ENCODE data around the gene MRPL49. TPM values are rescaled to one million over a fixed set of nuclear protein-coding genes. Genes with fewer than 3 reads are reported as not detected.

The MRPL49 gene
- total and polyA plus RNA-seq, 2 experiments from 2014 or later: 27.7 to 61.9 TPM

DNA sequence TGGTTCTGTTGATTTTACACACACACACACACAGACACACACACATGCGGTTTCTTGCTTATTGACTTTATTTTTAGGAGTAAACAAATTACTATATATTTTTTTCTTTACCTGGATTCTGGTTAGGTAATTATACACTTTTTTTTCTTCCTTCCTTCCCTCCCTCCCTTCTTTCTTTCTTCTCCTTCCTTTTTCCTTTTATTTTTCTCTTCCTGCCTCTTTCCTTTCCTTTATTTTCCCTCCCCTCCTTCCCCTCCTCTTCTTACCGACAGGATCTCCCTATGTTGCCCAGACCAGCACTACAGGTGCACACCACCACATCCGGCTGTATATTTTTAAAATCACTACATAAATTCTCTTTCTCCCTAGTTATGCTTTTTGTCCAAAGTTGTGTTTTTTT, 44.8 kb downstream of the MRPL49 start:
- Histone ChIP-seq H3K79me2 (replicated peaks; ENCODE audit: insufficient read depth) (no peaks in the 10 kb centered on the region), H3K4me2 (no peak overlapping the region), H3K27ac (ENCODE audit: low read depth) (no peak overlapping the region), H3K4me1 (ENCODE audit: insufficient read depth) (peaks cover 4% of the 10 kb centered on the region), H3F3A (replicated peaks; ENCODE audit: low read depth) (no peaks in the 10 kb centered on the region), H3K27me3 (ENCODE audit: insufficient read depth) (no peaks in the 10 kb centered on the region), H3K9me2 (ENCODE audit: insufficient read depth) (no peaks in the 10 kb centered on the region), H2AFZ (peak overlapping the region; percentile 100; the same call in 1 of the 2 replicates), H3K4me3 (no peak overlapping the region), H4K20me1 (replicated peaks; ENCODE audit: insufficient read depth) (no peaks in the 10 kb centered on the region), H3K36me3 (ENCODE audit: insufficient read depth) (no peaks in the 10 kb centered on the region)
- Mint-ChIP-seq H3K27me3 (ENCODE audit: insufficient read depth, low read depth, poor library complexity) (peaks cover 10% of the 10 kb centered on the region), H3K36me3 (ENCODE audit: low read depth) (no peaks in the 10 kb centered on the region), H3K9me3 (no peaks in the 10 kb centered on the region), H3K4me3 (no peak overlapping the region), H3K4me1 (peaks cover 14% of the 10 kb centered on the region), H3K27ac (no peak overlapping the region)
- DNase-seq (ENCODE audit: low spot score) (no peak), ATAC-seq (no peak)
- TF ChIP-seq EZH2phosphoT487 (IDR thresholded peaks at IDR 0.05; ENCODE audit: unreplicated experiment) (no peak), ZNF331 (CRISPR knock-in tag; IDR thresholded peaks at IDR 0.05; ENCODE audit: low read depth) (no peak), POLR2AphosphoS5 (IDR thresholded peaks at IDR 0.05; ENCODE audit: low read depth) (no peak), JUNB (IDR thresholded peaks at IDR 0.05; ENCODE audit: unreplicated experiment) (no peak), CREB1 (CRISPR knock-in tag; IDR thresholded peaks at IDR 0.05; ENCODE audit: low read depth) (no peak), ZNF114 (CRISPR knock-in tag; IDR thresholded peaks at IDR 0.05) (no peak), EZH2 (IDR thresholded peaks at IDR 0.05; ENCODE audit: low read depth, unreplicated experiment) (no peak), NANOG (IDR thresholded peaks at IDR 0.05; ENCODE audit: borderline replicate concordance) (no peak), STAT1 (IDR thresholded peaks at IDR 0.05; ENCODE audit: unreplicated experiment) (no peak)
- TF ChIP-seq, protein P1, sequence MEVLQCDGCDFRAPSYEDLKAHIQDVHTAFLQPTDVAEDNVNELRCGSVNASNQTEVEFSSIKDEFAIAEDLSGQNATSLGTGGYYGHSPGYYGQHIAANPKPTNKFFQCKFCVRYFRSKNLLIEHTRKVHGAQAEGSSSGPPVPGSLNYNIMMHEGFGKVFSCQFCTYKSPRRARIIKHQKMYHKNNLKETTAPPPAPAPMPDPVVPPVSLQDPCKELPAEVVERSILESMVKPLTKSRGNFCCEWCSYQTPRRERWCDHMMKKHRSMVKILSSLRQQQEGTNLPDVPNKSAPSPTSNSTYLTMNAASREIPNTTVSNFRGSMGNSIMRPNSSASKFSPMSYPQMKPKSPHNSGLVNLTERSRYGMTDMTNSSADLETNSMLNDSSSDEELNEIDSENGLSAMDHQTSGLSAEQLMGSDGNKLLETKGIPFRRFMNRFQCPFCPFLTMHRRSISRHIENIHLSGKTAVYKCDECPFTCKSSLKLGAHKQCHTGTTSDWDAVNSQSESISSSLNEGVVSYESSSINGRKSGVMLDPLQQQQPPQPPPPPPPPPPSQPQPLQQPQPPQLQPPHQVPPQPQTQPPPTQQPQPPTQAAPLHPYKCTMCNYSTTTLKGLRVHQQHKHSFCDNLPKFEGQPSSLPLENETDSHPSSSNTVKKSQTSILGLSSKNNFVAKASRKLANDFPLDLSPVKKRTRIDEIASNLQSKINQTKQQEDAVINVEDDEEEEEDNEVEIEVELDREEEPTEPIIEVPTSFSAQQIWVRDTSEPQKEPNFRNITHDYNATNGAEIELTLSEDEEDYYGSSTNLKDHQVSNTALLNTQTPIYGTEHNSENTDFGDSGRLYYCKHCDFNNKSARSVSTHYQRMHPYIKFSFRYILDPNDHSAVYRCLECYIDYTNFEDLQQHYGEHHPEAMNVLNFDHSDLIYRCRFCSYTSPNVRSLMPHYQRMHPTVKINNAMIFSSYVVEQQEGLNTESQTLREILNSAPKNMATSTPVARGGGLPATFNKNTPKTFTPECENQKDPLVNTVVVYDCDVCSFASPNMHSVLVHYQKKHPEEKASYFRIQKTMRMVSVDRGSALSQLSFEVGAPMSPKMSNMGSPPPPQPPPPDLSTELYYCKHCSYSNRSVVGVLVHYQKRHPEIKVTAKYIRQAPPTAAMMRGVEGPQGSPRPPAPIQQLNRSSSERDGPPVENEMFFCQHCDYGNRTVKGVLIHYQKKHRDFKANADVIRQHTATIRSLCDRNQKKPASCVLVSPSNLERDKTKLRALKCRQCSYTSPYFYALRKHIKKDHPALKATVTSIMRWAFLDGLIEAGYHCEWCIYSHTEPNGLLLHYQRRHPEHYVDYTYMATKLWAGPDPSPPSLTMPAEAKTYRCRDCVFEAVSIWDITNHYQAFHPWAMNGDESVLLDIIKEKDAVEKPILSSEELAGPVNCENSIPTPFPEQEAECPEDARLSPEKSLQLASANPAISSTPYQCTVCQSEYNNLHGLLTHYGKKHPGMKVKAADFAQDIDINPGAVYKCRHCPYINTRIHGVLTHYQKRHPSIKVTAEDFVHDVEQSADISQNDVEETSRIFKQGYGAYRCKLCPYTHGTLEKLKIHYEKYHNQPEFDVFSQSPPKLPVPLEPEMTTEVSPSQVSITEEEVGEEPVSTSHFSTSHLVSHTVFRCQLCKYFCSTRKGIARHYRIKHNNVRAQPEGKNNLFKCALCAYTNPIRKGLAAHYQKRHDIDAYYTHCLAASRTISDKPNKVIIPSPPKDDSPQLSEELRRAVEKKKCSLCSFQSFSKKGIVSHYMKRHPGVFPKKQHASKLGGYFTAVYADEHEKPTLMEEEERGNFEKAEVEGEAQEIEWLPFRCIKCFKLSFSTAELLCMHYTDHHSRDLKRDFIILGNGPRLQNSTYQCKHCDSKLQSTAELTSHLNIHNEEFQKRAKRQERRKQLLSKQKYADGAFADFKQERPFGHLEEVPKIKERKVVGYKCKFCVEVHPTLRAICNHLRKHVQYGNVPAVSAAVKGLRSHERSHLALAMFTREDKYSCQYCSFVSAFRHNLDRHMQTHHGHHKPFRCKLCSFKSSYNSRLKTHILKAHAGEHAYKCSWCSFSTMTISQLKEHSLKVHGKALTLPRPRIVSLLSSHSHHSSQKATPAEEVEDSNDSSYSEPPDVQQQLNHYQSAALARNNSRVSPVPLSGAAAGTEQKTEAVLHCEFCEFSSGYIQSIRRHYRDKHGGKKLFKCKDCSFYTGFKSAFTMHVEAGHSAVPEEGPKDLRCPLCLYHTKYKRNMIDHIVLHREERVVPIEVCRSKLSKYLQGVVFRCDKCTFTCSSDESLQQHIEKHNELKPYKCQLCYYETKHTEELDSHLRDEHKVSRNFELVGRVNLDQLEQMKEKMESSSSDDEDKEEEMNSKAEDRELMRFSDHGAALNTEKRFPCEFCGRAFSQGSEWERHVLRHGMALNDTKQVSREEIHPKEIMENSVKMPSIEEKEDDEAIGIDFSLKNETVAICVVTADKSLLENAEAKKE (CRISPR knock-in tag; IDR thresholded peaks at IDR 0.05): no peak
- TF ChIP-seq, protein P2, sequence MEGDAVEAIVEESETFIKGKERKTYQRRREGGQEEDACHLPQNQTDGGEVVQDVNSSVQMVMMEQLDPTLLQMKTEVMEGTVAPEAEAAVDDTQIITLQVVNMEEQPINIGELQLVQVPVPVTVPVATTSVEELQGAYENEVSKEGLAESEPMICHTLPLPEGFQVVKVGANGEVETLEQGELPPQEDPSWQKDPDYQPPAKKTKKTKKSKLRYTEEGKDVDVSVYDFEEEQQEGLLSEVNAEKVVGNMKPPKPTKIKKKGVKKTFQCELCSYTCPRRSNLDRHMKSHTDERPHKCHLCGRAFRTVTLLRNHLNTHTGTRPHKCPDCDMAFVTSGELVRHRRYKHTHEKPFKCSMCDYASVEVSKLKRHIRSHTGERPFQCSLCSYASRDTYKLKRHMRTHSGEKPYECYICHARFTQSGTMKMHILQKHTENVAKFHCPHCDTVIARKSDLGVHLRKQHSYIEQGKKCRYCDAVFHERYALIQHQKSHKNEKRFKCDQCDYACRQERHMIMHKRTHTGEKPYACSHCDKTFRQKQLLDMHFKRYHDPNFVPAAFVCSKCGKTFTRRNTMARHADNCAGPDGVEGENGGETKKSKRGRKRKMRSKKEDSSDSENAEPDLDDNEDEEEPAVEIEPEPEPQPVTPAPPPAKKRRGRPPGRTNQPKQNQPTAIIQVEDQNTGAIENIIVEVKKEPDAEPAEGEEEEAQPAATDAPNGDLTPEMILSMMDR (conservative IDR thresholded peaks at IDR 0.05; ENCODE audit: low read depth in 2 of 2): no peak
- TF ChIP-seq, protein P3, sequence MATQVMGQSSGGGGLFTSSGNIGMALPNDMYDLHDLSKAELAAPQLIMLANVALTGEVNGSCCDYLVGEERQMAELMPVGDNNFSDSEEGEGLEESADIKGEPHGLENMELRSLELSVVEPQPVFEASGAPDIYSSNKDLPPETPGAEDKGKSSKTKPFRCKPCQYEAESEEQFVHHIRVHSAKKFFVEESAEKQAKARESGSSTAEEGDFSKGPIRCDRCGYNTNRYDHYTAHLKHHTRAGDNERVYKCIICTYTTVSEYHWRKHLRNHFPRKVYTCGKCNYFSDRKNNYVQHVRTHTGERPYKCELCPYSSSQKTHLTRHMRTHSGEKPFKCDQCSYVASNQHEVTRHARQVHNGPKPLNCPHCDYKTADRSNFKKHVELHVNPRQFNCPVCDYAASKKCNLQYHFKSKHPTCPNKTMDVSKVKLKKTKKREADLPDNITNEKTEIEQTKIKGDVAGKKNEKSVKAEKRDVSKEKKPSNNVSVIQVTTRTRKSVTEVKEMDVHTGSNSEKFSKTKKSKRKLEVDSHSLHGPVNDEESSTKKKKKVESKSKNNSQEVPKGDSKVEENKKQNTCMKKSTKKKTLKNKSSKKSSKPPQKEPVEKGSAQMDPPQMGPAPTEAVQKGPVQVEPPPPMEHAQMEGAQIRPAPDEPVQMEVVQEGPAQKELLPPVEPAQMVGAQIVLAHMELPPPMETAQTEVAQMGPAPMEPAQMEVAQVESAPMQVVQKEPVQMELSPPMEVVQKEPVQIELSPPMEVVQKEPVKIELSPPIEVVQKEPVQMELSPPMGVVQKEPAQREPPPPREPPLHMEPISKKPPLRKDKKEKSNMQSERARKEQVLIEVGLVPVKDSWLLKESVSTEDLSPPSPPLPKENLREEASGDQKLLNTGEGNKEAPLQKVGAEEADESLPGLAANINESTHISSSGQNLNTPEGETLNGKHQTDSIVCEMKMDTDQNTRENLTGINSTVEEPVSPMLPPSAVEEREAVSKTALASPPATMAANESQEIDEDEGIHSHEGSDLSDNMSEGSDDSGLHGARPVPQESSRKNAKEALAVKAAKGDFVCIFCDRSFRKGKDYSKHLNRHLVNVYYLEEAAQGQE (IDR thresholded peaks at IDR 0.05; ENCODE audit: unreplicated experiment): no peak
- TF ChIP-seq, protein P4, sequence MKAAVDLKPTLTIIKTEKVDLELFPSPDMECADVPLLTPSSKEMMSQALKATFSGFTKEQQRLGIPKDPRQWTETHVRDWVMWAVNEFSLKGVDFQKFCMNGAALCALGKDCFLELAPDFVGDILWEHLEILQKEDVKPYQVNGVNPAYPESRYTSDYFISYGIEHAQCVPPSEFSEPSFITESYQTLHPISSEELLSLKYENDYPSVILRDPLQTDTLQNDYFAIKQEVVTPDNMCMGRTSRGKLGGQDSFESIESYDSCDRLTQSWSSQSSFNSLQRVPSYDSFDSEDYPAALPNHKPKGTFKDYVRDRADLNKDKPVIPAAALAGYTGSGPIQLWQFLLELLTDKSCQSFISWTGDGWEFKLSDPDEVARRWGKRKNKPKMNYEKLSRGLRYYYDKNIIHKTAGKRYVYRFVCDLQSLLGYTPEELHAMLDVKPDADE (IDR thresholded peaks at IDR 0.05): no peak
